Colonic mucosa (tissue), 4 donors: ENCODE measurements around the gene PDE3A. TPM values are rescaled to one million over a fixed set of nuclear protein-coding genes. Genes with fewer than 3 reads are reported as not detected.

Experiments used
- DNase-seq: peaks from one replicate; pipeline ENCODE4 v3.0.0-alpha.2; 2020
- H3K27ac ChIP-seq: fragments of 200-600 bp; one replicate; pipeline ENCODE4 v1.8.0; 2021
- H3K27me3 ChIP-seq: fragments of 200-600 bp; one replicate; pipeline ENCODE4 v1.8.0; 2021
- H3K36me3 ChIP-seq: fragments of 200-600 bp; one replicate; pipeline ENCODE4 v1.8.0; 2021
- H3K4me1 ChIP-seq: fragments of 200-600 bp; one replicate; pipeline ENCODE4 v1.8.0; 2021; ENCODE audit warnings: mild to moderate bottlenecking
- H3K4me3 ChIP-seq: fragments of 200-600 bp; one replicate; pipeline ENCODE4 v1.8.0; 2021
- H3K9ac ChIP-seq, 2 donors: one replicate each; pipeline ENCODE4 v1.7.0; 2013; ENCODE audit warnings: control low read depth in 2 of 2, low read depth in 2 of 2, low read length in 2 of 2
- H3K9me3 ChIP-seq: fragments of 200-600 bp; one replicate; pipeline ENCODE4 v1.8.0; 2021
- CTCF ChIP-seq: fragments of 200-600 bp; IDR thresholded peaks from one replicate; pipeline ENCODE4 v1.8.0; 2022; ENCODE audit warnings: antibody characterized with exemption, mild to moderate bottlenecking
- intact Hi-C: fragments of 100-400 bp; cut with DNase I; formaldehyde crosslinking; loops from one replicate; pipeline ENCODE4 v1.14.1; 2022
- total RNA-seq, 2 donors: library from RNA; stranded (reverse); fragmentation: NEBNext Ultra II Directional in 1 of 2; extraction: Animal tissue kit (Norgen Biotek cat#: 25700) in 1 of 2; gene quantifications; one replicate each; pipeline ENCODE4 v1.2.1, GENCODE V29; 2021
- donor health status: healthy.
- donor health status: DM: no; HTN: no; CAD: no.
- donor health status: DM: no; HTN: no; CAD: no.

PDE3A gene
- total RNA-seq, 2 donors from 2014 or later = 32.1 to 50.6 TPM

GRCh38 chr12:20421421-20421820 is 53.1 kb downstream of the PDE3A start:
- Histone ChIP-seq H3K4me1 (no peaks in the 10 kb centered on the region), H3K27me3 (no peaks in the 10 kb centered on the region), H3K9ac (no peak overlapping the region), H3K27ac (peak overlapping the region; percentile 83), H3K36me3 (no peaks in the 10 kb centered on the region), H3K9me3 (no peaks in the 10 kb centered on the region), H3K4me3 (no peak overlapping the region)
- intact Hi-C loops = loop anchor here (10.0 kb wide), 1 partner anchor 47 kb away; no protein-coding TSS in a partner anchor
- TF ChIP-seq CTCF = no peak
- DNase-seq = peak; percentile 59

- DNase-seq = no peak
- intact Hi-C loops = loop anchor here (10.0 kb wide), 1 partner anchor 49 kb away; no protein-coding TSS in a partner anchor
- Histone ChIP-seq H3K4me3 (no peak overlapping the region), H3K9ac (peak overlapping the region in 1 of 2 donors; percentile 43), H3K4me1 (no peaks in the 10 kb centered on the region), H3K9me3 (no peaks in the 10 kb centered on the region), H3K27me3 (no peaks in the 10 kb centered on the region), H3K36me3 (no peaks in the 10 kb centered on the region), H3K27ac (peak overlapping the region; percentile 10)
- TF ChIP-seq CTCF = no peak
Observed at GRCh38 chr12:20423557-20423956, 55.2 kb downstream of the PDE3A start.

- H3K9me3 ChIP-seq = no peaks in the 10 kb centered on the region
- H3K36me3 ChIP-seq = no peaks in the 10 kb centered on the region
- no peaks in the 10 kb centered on the region for H3K4me1 ChIP-seq
- no peak overlapping the region for H3K4me3 ChIP-seq
- intact Hi-C loops = loop anchor here (10.0 kb wide), 1 partner anchor 50 kb away; no protein-coding TSS in a partner anchor
- TF ChIP-seq CTCF = no peak
- H3K9ac ChIP-seq = no peak overlapping the region
- DNase-seq = no peak
- H3K27me3 ChIP-seq = no peaks in the 10 kb centered on the region
- no peak overlapping the region for H3K27ac ChIP-seq
Observed at GRCh38 chr12:20424841-20425240, 56.5 kb downstream of the PDE3A start.

- no peak for TF ChIP-seq CTCF
- intact Hi-C loops = loop anchor here (10.0 kb wide), 1 partner anchor 51 kb away; no protein-coding TSS in a partner anchor
- no peaks in the 10 kb centered on the region for H3K27me3 ChIP-seq
- no peaks in the 10 kb centered on the region for H3K36me3 ChIP-seq
- H3K4me3 ChIP-seq = no peak overlapping the region
- no peaks in the 10 kb centered on the region for H3K9me3 ChIP-seq
- H3K9ac ChIP-seq = no peak overlapping the region
- H3K27ac ChIP-seq = no peak overlapping the region
- DNase-seq = no peak
- H3K4me1 ChIP-seq = no peaks in the 10 kb centered on the region
Observed at GRCh38 chr12:20426191-20426590, 57.9 kb downstream of the PDE3A start.

GRCh38 chr12:20426957-20427356 is 58.6 kb downstream of the PDE3A start:
- H3K4me1 ChIP-seq = no peaks in the 10 kb centered on the region
- no peaks in the 10 kb centered on the region for H3K27me3 ChIP-seq
- H3K36me3 ChIP-seq = no peaks in the 10 kb centered on the region
- no peak overlapping the region for H3K27ac ChIP-seq
- intact Hi-C loops = loop anchor here (10.0 kb wide), 1 partner anchor 52 kb away; no protein-coding TSS in a partner anchor
- H3K9me3 ChIP-seq = no peaks in the 10 kb centered on the region
- H3K9ac ChIP-seq = no peak overlapping the region
- H3K4me3 ChIP-seq = no peak overlapping the region
- TF ChIP-seq CTCF = no peak
- DNase-seq = no peak
